ENCODE measurements around the gene RNF43. TPM values are rescaled to one million over a fixed set of nuclear protein-coding genes. Genes with fewer than 3 reads are reported as not detected.

Gene RNF43
- total RNA-seq, 4 donors from 2014 or later: 2.1 to 5.2 (median 4.3) TPM

DNA sequence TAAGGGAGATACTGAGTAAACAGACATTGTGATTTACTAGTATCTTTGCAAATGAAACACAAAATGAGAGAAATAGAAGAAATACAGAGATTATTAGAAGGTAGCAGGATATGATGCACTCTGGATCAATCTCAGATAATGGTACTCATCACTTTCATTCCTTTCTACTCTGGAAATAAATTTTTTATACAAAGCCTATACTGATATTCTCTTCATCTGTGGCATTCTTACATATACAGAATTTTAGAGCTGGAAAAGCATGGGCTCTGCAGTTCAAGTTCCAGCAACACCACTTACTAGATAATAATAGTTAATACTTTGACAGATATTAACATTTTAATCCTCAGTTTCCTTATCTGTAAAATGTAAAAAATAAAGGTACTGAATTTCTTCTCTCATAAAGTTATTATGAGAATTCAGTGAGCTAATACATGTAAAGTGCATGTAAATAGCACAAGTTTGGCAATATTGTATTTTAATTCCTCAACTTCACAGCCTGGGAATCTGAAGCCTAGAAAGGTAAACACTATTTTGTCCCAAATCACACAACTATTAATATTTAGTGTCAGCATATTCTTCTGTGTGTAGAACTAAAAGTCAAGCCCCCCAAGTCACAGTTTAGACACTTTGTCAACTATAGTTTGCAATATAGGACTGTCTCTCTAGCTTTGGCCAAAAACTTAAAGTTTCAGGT, 6.5 kb downstream of the RNF43 start:
- no peak for DNase-seq
- intact Hi-C loops (cut with DNase I): loop anchor here (10.0 kb wide), 1 partner anchor 56 kb away; the partner anchor contains the start of gene SUPT4H1
- H3K9me3 ChIP-seq: no peaks in the 10 kb centered on the region
- no peaks in the 10 kb centered on the region for H3K27me3 ChIP-seq
- TF ChIP-seq, protein P1, sequence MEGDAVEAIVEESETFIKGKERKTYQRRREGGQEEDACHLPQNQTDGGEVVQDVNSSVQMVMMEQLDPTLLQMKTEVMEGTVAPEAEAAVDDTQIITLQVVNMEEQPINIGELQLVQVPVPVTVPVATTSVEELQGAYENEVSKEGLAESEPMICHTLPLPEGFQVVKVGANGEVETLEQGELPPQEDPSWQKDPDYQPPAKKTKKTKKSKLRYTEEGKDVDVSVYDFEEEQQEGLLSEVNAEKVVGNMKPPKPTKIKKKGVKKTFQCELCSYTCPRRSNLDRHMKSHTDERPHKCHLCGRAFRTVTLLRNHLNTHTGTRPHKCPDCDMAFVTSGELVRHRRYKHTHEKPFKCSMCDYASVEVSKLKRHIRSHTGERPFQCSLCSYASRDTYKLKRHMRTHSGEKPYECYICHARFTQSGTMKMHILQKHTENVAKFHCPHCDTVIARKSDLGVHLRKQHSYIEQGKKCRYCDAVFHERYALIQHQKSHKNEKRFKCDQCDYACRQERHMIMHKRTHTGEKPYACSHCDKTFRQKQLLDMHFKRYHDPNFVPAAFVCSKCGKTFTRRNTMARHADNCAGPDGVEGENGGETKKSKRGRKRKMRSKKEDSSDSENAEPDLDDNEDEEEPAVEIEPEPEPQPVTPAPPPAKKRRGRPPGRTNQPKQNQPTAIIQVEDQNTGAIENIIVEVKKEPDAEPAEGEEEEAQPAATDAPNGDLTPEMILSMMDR (IDR thresholded peaks at IDR 0.05): no peak
- TF ChIP-seq POLR2A (IDR thresholded peaks at IDR 0.05): no peak
- no peak overlapping the region for H3K27ac ChIP-seq
- no peaks in the 10 kb centered on the region for H3K36me3 ChIP-seq
- H3K4me3 ChIP-seq (replicated peaks in 1 of 3): no peak overlapping the region
- peaks cover 8% of the 10 kb centered on the region in 2 donors for H3K4me1 ChIP-seq

DNA sequence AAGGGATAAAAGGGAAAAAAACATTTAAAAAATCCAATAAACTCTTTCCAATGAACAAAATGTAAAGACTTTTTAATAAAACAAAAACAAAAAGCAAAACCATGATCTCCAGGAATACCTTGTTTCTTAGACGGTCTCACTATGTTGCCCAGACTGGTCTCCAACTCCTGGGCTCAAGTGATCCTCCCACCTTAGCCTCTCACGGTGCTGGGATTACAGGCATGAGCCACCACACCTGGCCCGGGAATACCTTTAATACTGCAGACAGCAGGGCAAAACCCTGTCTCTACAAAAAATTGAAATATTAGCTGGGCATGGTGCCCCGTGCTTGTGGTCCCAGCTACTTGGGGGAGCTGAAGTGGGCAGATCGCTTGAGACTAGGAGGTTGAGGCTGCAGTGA, 7.9 kb downstream of the RNF43 start:
- Histone ChIP-seq H3K27ac (no peak overlapping the region), H3K4me1 (peaks cover 0 to 8% of the 10 kb centered on the region in 2 donors), H3K4me3 (replicated peaks in 1 of 3) (no peak overlapping the region), H3K36me3 (no peaks in the 10 kb centered on the region), H3K27me3 (no peaks in the 10 kb centered on the region), H3K9me3 (no peaks in the 10 kb centered on the region)
- DNase-seq: no peak
- intact Hi-C loops (cut with DNase I): no loop called here
- 86% methylated on average over 5 of the region's 5 CpGs for WGBS, 2 donors
- no peak for TF ChIP-seq POLR2A (IDR thresholded peaks at IDR 0.05)
- TF ChIP-seq, protein P1 (IDR thresholded peaks at IDR 0.05): no peak

DNA sequence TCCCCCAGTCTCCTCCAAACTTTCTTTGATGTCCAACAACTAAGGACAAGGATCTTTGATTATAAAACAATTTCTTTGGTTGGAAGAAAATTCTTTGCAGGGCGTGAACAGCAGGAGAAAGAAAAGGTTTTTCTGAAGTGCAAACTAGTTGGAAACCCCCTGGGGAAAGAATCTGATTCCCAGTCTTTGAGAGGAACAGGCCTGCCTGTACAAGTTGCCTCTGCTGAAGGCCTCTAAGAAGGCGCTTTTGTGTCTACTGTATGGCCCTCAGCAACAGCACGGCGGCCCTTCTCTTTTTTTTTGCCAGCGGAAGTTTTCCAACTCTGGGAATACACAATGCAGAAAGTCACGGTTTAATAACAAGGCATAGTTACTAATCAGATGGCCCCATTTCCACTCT, 14.0 kb downstream of the RNF43 start:
- DNase-seq: no peak
- Histone ChIP-seq H3K9me3 (no peaks in the 10 kb centered on the region), H3K4me3 (replicated peaks in 1 of 3) (no peak overlapping the region), H3K27ac (no peak overlapping the region), H3K4me1 (no peaks in the 10 kb centered on the region), H3K36me3 (no peaks in the 10 kb centered on the region), H3K27me3 (no peaks in the 10 kb centered on the region)
- TF ChIP-seq, protein P1 (IDR thresholded peaks at IDR 0.05): no peak
- no peak for TF ChIP-seq POLR2A (IDR thresholded peaks at IDR 0.05)
- intact Hi-C loops (cut with DNase I): no loop called here
- WGBS, 2 donors: 67 to 72% methylated on average over 6 of the region's 6 CpGs

DNA sequence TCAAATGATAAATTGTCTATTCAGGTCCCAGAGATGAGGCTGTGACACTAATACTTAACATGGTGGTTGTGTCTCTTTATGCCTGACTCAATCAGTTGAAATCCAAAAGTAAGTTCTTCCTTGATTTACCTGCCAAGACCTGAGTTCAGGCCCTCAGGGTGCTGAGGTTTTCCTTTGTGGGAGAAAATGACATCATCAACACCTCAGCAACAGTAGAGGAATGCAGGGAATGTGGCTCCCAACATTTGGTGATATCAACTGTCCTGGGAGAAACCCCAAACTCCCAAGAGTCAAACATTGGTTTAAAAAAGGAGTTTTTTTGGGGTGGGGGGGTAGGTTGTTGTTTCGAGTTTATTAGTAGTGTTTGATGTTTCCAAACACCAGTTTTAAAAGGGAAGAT, 14.7 kb downstream of the RNF43 start:
- DNase-seq: no peak
- H3K4me1 ChIP-seq: no peaks in the 10 kb centered on the region
- H3K4me3 ChIP-seq (replicated peaks in 1 of 3): no peak overlapping the region
- H3K9me3 ChIP-seq: no peaks in the 10 kb centered on the region
- no peaks in the 10 kb centered on the region for H3K27me3 ChIP-seq
- TF ChIP-seq POLR2A (IDR thresholded peaks at IDR 0.05): no peak
- TF ChIP-seq, protein P1 (IDR thresholded peaks at IDR 0.05): no peak
- no peaks in the 10 kb centered on the region for H3K36me3 ChIP-seq
- WGBS, 2 donors: 82 to 83% methylated on average over 1 of the region's 1 CpG
- intact Hi-C loops (cut with DNase I): no loop called here
- H3K27ac ChIP-seq: no peak overlapping the region

DNA sequence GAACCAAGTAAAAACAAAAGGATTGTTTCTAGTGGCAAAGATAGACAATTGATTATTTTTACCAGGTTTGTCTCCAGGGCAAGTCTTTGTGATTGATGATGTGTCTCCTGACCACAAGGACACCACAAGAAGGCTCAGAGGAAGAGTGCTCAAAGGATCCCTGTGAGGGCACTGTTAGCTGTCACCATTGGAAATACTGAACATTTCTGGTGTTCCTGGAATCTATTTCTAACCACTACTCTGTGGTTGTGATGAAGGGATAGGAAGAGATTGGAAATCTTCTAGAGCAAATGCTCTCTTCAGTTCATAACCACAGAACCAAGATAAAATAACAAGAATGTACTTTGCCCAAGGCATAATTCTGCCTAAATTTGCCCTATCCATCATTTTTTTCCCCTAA, 15.3 kb downstream of the RNF43 start:
- no peaks in the 10 kb centered on the region for H3K9me3 ChIP-seq
- no peaks in the 10 kb centered on the region for H3K4me1 ChIP-seq
- TF ChIP-seq, protein P1 (IDR thresholded peaks at IDR 0.05): no peak
- TF ChIP-seq POLR2A (IDR thresholded peaks at IDR 0.05): no peak
- H3K27me3 ChIP-seq: no peaks in the 10 kb centered on the region
- no peak overlapping the region for H3K4me3 ChIP-seq (replicated peaks in 1 of 3)
- intact Hi-C loops (cut with DNase I): no loop called here
- no peaks in the 10 kb centered on the region for H3K36me3 ChIP-seq
- no peak overlapping the region for H3K27ac ChIP-seq
- DNase-seq: no peak
